Activated naive CD8-positive, alpha-beta T cell treated with anti-CD3 and anti-CD28 coated beads, Interleukin-2, amount 50 U/mL, for 24 hours (primary cell): ENCODE results near the gene TLDC2.

Source experiments
- ATAC-seq: fragments of 150-1000 bp; cut with Tn5 transposase; one replicate; pipeline ENCODE4 v1.10.0; 2021
- DNase-seq: peaks from one replicate; pipeline ENCODE4 v3.0.0; 2021
- H3K27ac Mint-ChIP-seq: one replicate; pipeline ENCODE4 v1.8.0; 2021; ENCODE audit warnings: mild to moderate bottlenecking, mixed read lengths
- H3K27me3 Mint-ChIP-seq: one replicate; pipeline ENCODE4 v1.8.0; 2021; ENCODE audit warnings: mixed read lengths
- H3K36me3 Mint-ChIP-seq: one replicate; pipeline ENCODE4 v1.8.0; 2021; ENCODE audit warnings: low read depth, mixed read lengths
- H3K4me1 Mint-ChIP-seq: one replicate; pipeline ENCODE4 v1.8.0; 2021; ENCODE audit warnings: mixed read lengths
- H3K4me3 Mint-ChIP-seq: one replicate; pipeline ENCODE4 v1.8.0; 2021; ENCODE audit warnings: mild to moderate bottlenecking, moderate library complexity, mixed read lengths
- H3K9me3 Mint-ChIP-seq: one replicate; pipeline ENCODE4 v1.8.0; 2021; ENCODE audit warnings: mixed read lengths

Gene TLDC2

GRCh38 chr20:36859282-36859555, 16.7 kb upstream of the TLDC2 start:
- no peaks in the 10 kb centered on the region for H3K9me3 Mint-ChIP-seq
- H3K36me3 Mint-ChIP-seq: no peaks in the 10 kb centered on the region
- DNase-seq (no peak), ATAC-seq (no peak)
- peaks cover 13% of the 10 kb centered on the region for H3K4me1 Mint-ChIP-seq
- H3K27ac Mint-ChIP-seq: no peak overlapping the region
- H3K27me3 Mint-ChIP-seq: peaks cover 3% of the 10 kb centered on the region
- H3K4me3 Mint-ChIP-seq: no peak overlapping the region

- DNase-seq: no peak
- peaks cover 13% of the 10 kb centered on the region for H3K4me1 Mint-ChIP-seq
- H3K9me3 Mint-ChIP-seq: no peaks in the 10 kb centered on the region
- H3K27ac Mint-ChIP-seq: no peak overlapping the region
- peaks cover 4% of the 10 kb centered on the region for H3K27me3 Mint-ChIP-seq
- no peak for ATAC-seq
- no peaks in the 10 kb centered on the region for H3K36me3 Mint-ChIP-seq
- no peak overlapping the region for H3K4me3 Mint-ChIP-seq
These were observed 16.1 kb upstream of the TLDC2 start for GRCh38 chr20:36859700-36860330.

GRCh38 chr20:36860339-36860738, 15.6 kb upstream of the TLDC2 start:
- ATAC-seq: no peak
- no peaks in the 10 kb centered on the region for H3K36me3 Mint-ChIP-seq

GRCh38 chr20:36860811-36861624, 14.9 kb upstream of the TLDC2 start:
- Mint-ChIP-seq H3K36me3 (no peaks in the 10 kb centered on the region), H3K9me3 (no peaks in the 10 kb centered on the region), H3K4me3 (peak overlapping the region; percentile 1), H3K4me1 (peaks cover 18% of the 10 kb centered on the region), H3K27ac (no peak overlapping the region), H3K27me3 (peaks cover 13% of the 10 kb centered on the region)
- no peak for DNase-seq
- ATAC-seq: no peak

More at GRCh38 chr20:36860339-36860738, 15.6 kb upstream of the TLDC2 start:
- Mint-ChIP-seq H3K27me3 (peaks cover 9% of the 10 kb centered on the region), H3K9me3 (no peaks in the 10 kb centered on the region), H3K4me1 (peaks cover 16% of the 10 kb centered on the region), H3K27ac (no peak overlapping the region), H3K4me3 (no peak overlapping the region)
- no peak for DNase-seq

GRCh38 chr20:36861625-36861874, 14.4 kb upstream of the TLDC2 start:
- Mint-ChIP-seq H3K36me3 (no peaks in the 10 kb centered on the region), H3K4me1 (peaks cover 16% of the 10 kb centered on the region), H3K27me3 (peaks cover 13% of the 10 kb centered on the region), H3K27ac (no peak overlapping the region), H3K4me3 (no peak overlapping the region), H3K9me3 (no peaks in the 10 kb centered on the region)
- ATAC-seq (no peak), DNase-seq (no peak)

- DNase-seq (no peak), ATAC-seq (no peak)
- Mint-ChIP-seq H3K9me3 (no peaks in the 10 kb centered on the region), H3K36me3 (no peaks in the 10 kb centered on the region), H3K4me1 (peaks cover 13% of the 10 kb centered on the region), H3K27me3 (peaks cover 13% of the 10 kb centered on the region), H3K4me3 (no peak overlapping the region), H3K27ac (no peak overlapping the region)
These were observed 13.8 kb upstream of the TLDC2 start for GRCh38 chr20:36861875-36862801.

GRCh38 chr20:36862857-36863668, 12.9 kb upstream of the TLDC2 start:
- Mint-ChIP-seq H3K9me3 (no peaks in the 10 kb centered on the region), H3K27me3 (peaks cover 13% of the 10 kb centered on the region), H3K36me3 (no peaks in the 10 kb centered on the region), H3K4me3 (no peak overlapping the region), H3K4me1 (peaks cover 10% of the 10 kb centered on the region), H3K27ac (no peak overlapping the region)
- no peak for ATAC-seq
- no peak for DNase-seq

GRCh38 chr20:36865076-36865860, 10.7 kb upstream of the TLDC2 start:
- Mint-ChIP-seq H3K4me3 (peak overlapping the region; percentile 68), H3K36me3 (no peaks in the 10 kb centered on the region), H3K4me1 (peaks cover 10% of the 10 kb centered on the region), H3K27ac (no peak overlapping the region), H3K9me3 (no peaks in the 10 kb centered on the region), H3K27me3 (peaks cover 13% of the 10 kb centered on the region)
- no peak for DNase-seq
- no peak for ATAC-seq

GRCh38 chr20:36865861-36866149, 10.1 kb upstream of the TLDC2 start:
- DNase-seq: no peak
- Mint-ChIP-seq H3K27me3 (peaks cover 13% of the 10 kb centered on the region), H3K27ac (no peak overlapping the region), H3K9me3 (no peaks in the 10 kb centered on the region), H3K4me3 (no peak overlapping the region), H3K36me3 (no peaks in the 10 kb centered on the region), H3K4me1 (peaks cover 10% of the 10 kb centered on the region)
- no peak for ATAC-seq

- peaks cover 10% of the 10 kb centered on the region for H3K4me1 Mint-ChIP-seq
- no peaks in the 10 kb centered on the region for H3K36me3 Mint-ChIP-seq
- no peaks in the 10 kb centered on the region for H3K9me3 Mint-ChIP-seq
- ATAC-seq (no peak), DNase-seq (no peak)
- peaks cover 13% of the 10 kb centered on the region for H3K27me3 Mint-ChIP-seq
- no peak overlapping the region for H3K27ac Mint-ChIP-seq
- H3K4me3 Mint-ChIP-seq: no peak overlapping the region
These were observed 9.8 kb upstream of the TLDC2 start for GRCh38 chr20:36866164-36866563.

GRCh38 chr20:36866681-36867495, 9.1 kb upstream of the TLDC2 start:
- Mint-ChIP-seq H3K4me1 (peaks cover 10% of the 10 kb centered on the region), H3K36me3 (no peaks in the 10 kb centered on the region), H3K9me3 (no peaks in the 10 kb centered on the region), H3K4me3 (no peak overlapping the region), H3K27ac (no peak overlapping the region), H3K27me3 (peaks cover 13% of the 10 kb centered on the region)
- ATAC-seq: no peak
- DNase-seq: no peak

GRCh38 chr20:36871640-36872570, 4.0 kb upstream of the TLDC2 start:
- Mint-ChIP-seq H3K27me3 (no peaks in the 10 kb centered on the region), H3K27ac (no peak overlapping the region), H3K4me3 (no peak overlapping the region)

More at GRCh38 chr20:36871640-36872570, 4.0 kb upstream of the TLDC2 start:
- H3K9me3 Mint-ChIP-seq: no peaks in the 10 kb centered on the region
- DNase-seq: no peak
- H3K4me1 Mint-ChIP-seq: peaks cover 5% of the 10 kb centered on the region
- no peak for ATAC-seq
- no peaks in the 10 kb centered on the region for H3K36me3 Mint-ChIP-seq
